MV-4-11 (cell line): ENCODE measurements around the gene PLVAP.

Experiments used
- DNase-seq: peaks from one replicate; lab custom pipeline; 2025; lab: John Stamatoyannopoulos, UW

The PLVAP gene, protein sequence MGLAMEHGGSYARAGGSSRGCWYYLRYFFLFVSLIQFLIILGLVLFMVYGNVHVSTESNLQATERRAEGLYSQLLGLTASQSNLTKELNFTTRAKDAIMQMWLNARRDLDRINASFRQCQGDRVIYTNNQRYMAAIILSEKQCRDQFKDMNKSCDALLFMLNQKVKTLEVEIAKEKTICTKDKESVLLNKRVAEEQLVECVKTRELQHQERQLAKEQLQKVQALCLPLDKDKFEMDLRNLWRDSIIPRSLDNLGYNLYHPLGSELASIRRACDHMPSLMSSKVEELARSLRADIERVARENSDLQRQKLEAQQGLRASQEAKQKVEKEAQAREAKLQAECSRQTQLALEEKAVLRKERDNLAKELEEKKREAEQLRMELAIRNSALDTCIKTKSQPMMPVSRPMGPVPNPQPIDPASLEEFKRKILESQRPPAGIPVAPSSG

DNA sequence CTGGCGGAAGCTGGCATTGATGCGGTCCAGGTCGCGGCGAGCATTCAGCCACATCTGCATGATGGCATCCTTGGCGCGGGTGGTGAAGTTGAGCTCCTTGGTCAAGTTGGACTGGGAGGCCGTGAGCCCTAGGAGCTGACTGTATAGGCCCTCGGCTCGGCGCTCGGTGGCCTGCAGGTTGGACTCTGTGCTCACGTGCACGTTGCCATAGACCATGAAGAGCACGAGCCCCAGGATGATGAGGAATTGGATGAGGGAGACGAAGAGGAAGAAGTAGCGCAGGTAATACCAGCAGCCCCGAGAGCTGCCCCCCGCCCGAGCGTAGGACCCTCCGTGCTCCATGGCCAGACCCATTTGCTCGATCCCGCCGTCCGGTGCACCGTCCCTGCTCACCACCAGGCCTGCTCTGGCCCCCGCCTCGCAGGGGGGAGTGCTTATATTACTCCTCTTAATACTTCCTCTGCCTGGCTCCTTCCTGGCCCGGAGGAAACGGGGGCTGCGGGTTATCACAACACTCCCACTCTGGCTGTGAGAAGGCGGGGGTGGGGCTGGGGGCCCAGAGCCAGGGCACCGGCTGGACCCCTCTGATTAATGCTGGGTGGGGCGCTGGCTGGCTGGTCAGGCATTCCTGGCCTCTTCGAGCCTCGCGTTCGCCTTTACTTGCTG, at the start of gene PLVAP:
PLVAP (minus strand) TSS at position 408 of the 666 bp plus-strand sequence; CDS start at position 354, 54 bp downstream.
- DNase-seq, result no peak

DNA sequence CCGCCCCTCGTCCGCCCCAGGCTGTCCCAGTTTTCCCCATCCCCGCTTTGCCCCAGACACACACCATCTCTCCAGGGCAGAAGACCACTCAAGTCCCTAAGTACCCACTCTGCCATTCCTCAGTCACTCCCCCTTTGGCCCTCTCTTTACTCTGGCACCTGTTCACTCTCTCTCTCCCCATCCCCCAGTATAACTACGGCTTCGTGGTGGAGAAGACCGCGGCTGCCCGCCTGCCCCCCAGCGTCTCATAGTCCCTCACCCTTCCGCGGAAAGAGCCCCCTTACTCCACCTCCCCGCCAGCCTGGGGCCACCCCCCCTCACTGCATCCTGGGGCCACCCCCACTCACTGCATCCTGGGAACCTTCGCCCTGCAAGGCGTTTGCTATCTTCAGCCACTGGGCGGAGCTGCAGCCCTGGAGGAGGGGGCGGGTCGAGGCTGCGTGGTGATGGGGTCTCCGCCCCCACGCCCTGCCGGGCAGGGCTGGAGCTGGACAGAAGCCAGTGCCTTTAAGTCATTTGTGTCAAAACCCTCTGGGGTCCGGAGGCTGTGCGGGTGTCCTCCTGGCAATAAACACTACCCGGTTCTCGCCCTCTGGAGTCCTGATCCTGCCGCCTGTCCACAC, 47.7 kb upstream of the PLVAP start:
- peak; percentile 48 for DNase-seq

DNA sequence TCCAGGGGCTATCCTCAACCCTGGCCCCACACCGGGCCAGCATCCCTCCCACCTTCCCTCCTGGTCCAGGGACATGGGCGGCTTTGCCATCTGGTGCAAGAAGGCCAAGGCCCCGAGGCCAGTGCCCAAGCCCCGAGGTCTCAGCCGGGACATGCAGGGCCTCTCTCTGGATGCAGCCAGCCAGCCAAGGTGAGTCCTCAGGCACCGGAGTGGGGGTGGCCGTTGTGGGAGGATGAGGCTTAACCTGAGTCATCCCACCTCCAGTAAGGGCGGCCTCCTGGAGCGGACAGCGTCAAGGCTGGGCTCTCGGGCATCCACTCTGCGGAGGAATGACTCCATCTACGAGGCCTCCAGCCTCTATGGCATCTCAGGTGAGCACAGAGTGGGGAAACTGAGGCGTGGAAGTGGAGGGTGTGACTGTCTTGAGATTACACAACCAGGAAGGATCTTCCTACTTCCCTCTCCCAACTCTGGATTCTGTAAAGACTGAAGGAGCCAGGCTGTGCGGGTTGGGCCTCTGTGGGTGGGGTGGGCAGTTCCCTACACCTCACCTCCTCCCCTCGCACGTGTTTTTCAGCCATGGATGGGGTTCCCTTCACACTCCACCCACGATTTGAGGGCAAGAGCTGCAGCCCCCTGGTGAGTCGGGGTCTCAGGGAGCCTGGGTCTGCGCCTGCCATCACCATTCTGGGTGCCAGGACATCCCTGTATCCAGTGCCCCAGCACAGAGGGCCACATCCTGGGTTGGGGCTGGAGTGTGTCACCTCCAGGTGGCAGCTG, 46.5 kb upstream of the PLVAP start:
- DNase-seq, result no peak

DNA sequence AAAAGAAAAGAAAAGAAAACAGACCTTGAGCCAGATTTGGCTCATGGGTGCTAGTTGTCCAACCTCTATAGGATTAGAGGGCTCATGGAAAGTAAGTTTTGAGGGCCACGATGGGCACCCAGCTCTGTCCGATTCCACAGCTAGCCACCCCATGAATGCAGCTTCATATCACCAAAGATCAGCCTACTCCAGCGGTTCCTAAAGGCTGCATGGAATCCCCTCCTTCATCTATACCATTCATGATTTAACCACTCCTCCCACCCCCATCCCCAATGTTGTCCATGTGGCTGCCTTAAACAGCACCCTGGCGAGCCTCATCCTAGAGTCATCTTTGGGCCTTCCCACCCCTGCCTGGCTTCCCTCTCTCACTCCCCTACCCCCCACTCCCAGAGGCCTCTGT, 44.8 kb upstream of the PLVAP start:
- no peak for DNase-seq

DNA sequence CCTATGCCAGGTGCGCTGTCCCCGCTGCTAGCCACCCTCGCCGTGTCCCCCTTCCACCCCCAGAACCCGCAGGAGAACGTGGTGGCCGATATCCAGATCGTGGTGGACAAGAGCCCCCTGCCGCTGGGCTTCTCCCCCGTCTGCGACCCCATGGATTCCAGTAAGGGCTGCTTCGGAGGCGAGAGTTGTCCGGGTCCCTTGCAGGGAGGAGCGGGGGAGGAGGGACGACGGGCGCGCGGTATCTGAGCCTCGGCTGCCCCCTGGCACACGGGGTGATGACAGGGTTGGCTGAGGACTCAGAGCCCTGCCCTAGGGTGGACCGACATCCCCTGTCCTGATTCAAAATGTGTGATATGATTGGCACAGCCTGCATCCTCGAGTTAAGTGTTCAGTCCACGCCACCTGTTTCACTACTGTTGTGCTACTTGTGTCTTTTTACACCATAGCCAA, 43.4 kb upstream of the PLVAP start:
- peak; percentile 35 for DNase-seq

DNA sequence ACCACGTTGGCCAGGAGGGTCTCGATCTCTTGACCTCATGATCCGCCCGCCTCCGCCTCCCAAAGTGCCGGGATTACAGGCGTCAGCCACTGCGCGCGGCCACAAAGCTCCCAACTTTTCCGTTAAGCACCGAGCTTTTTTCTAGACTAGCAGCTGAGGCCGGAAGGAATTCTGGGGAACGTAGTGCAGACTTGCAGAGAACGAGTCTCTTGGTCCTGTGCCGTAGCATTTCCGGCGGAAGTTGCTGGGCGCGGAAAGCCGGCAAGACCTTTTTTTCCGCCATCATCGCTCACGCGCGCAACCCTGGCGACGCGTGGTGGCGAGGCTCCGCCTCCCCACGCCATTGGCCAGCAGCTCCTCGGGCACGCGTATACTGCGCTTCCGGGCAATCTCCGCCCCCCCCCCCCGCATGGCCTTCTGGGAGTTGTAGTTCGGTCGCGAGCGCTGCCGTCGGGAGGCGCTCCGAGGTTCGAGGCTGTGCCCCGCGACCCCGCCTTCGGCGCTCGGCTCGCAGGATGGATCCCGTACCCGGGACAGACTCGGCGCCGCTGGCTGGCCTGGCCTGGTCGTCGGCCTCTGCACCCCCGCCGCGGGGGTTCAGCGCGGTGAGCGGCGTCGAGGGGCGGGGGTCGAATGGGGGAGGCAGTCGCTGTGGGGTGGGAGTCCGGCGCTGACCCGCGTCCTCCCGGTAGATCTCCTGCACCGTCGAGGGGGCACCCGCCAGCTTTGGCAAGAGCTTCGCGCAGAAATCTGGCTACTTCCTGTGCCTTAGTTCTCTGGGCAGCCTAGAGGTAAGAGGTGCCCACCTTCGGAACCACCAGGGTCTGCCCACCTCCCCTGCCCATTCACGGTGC, 42.7 kb upstream of the PLVAP start, which contains the start of gene MVB12A:
MVB12A (plus strand) TSS at position 427 of the 854 bp plus-strand sequence; CDS start at position 516, 89 bp downstream.
- peak; percentile 100 for DNase-seq

DNA sequence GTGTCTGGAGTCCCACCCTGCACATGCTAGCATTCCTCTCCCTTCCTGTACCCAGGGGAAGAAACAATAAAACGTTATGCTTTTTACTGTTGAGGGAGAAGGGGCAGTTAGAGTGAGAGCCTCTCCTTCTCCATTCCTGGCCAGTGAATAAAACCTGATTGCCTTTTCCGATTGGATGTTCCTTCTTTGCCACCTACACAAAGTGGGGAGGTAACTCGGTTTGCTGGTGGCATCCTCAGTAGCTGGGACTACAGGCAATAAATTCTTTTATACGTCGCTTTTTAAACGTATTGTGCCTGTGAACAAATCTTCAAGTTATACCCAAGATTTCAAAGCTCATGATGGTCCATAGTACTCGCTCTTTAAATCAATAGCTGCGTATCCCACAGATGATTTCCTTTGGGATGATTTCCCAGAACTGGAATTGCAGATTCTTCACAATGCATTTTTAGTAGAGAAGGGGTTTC, 42.0 kb upstream of the PLVAP start:
- DNase-seq, result no peak

DNA sequence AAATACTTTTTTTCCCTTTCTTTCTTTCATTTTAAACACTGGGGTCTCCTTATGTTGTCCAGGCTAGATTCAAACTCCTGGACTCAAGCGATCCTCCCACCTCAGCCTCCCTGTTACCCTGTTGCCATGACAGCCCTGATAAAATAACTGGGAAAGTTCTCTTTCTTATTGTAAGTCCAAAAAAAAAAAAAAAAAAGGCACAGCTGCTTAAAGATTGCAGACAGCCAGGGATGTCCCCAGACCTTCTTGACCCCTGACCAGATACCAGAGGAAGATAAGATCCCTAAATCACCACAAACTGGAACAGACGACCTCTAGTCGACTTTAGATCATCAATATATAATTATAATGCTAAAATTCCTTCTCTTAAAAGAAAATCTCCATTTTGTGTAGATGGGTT, 41.6 kb upstream of the PLVAP start:
- DNase-seq, result no peak

DNA sequence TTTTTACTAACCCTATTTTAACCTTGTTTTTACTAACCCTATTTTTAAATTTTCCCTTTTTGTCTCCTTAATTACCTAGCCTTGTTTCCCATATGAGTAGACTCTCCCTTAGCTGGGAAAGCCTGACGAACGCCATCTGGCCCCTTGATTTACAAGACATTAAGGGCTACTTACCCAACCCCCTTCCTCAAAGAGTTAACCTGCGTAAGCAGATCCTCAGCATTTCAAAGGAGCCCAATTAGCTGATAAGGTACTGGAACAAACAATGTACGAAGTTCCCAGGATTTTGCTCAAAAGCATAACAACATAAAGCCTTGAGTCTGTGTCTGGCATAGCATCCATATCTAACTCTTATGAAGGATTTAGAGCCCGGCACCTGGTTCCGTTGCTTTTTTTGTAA, 38.0 kb upstream of the PLVAP start:
- DNase-seq, result no peak

DNA sequence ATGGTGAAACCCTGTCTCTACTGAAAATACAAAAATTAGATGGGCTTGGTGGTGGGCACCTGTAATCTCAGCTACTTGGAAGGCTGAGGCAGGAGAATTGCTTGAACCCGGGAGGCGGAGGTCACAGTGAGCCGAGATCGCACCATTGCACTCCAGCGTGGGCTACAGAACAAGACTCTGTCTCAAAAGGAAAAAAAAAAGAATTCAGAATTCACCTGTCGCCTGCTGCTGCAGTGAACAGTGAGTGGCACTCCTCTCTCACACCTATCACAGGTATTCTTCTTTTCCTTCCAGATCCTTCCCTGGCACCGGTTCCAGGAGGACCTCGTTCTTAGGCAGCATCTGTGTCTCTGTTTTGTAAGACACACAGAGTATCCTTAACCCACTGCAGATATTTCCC, 37.0 kb upstream of the PLVAP start:
- DNase-seq, result no peak

DNA sequence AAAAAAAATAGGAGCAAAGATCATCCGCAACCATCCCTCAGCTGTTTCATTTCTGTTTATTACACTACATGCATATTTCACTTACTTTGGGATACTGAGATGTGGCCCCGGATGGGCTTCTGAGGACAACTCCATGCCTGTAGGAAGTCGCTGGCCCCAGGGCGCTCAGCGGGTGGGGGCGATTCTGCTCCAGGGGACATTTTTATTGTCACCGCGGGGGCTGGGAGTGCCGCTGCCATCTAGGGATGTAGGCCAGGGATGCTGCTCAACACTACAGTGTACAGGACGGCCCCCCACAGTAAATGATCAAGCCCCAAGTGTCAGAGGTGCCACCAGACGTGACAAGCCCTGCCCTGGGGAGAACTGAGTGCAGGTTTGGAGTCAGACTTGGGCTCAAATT, 34.7 kb upstream of the PLVAP start:
- no peak for DNase-seq

DNA sequence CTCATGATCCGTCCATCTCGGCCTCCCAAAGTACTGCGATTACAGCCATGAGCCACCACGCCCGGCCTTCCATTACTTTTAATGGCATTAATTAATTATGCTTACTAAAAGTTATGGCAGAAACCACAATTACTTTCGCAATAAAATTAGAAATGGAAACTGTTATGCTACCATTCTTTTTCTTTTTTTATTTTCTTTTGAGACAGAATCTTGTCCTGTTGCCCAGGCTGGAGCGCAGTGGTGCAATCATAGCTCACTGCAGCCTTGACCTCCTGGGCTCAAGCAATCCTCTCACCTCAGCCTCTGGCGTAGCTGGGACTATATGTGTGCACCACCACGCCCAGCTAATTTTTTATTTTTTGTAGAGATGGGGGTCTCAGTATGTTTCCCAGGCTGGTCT, 32.8 kb upstream of the PLVAP start:
- no peak for DNase-seq

DNA sequence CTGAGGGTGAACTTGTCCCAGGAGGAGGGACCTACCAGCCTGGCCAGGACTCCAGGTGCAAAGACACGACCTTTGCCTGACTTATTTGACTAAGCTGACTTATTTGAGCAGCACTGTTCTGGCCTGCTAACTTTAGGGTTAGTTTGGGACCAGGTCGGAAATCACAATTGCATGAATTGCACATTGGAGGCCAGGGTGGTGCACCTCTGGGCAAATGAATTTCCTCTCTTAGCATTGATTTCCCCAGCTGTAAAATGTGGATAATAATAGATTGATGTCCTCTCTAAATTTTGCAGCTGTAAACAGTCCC, 29.7 kb upstream of the PLVAP start:
- DNase-seq, result no peak

DNA sequence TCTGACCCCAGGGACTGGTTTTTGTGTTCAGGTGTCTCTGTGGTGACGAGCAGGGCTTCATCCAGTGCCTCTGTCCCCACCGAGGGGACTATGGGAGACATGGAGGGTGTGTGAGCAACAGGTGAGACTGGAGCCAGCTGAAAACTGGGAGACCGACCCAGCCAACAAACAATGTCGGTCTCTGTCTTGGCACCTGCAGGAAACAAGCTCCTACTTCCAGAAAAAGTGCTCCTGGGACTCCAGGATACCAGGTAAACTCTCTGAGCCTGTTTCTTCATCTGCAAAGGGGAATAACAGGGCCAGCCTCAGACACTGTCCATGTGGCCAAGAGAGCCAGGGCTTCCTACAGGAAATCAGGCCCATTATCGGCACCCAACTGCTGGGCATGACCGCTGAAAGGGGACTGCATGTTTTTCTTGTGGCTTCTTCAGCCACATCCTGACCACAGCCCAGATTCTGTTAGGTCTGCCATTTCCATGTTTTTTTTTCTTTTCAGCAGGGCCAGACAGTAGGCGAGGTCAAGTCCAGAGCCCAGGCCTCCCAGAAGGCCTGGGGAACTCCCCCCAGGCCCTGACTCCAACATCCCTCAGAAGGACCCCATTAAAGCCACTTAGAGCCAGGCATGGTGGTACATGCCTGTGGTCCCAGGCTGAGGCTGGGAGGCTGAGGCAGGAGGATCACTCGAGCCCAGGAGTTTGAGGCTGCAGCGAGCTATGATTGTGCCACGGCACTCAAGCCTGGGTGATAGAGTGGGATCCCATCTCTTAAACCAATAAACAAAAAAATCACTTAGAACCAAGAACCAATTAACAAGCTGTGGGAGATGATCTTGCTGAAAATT, 29.1 kb upstream of the PLVAP start:
- DNase-seq, result peak; percentile 92

DNA sequence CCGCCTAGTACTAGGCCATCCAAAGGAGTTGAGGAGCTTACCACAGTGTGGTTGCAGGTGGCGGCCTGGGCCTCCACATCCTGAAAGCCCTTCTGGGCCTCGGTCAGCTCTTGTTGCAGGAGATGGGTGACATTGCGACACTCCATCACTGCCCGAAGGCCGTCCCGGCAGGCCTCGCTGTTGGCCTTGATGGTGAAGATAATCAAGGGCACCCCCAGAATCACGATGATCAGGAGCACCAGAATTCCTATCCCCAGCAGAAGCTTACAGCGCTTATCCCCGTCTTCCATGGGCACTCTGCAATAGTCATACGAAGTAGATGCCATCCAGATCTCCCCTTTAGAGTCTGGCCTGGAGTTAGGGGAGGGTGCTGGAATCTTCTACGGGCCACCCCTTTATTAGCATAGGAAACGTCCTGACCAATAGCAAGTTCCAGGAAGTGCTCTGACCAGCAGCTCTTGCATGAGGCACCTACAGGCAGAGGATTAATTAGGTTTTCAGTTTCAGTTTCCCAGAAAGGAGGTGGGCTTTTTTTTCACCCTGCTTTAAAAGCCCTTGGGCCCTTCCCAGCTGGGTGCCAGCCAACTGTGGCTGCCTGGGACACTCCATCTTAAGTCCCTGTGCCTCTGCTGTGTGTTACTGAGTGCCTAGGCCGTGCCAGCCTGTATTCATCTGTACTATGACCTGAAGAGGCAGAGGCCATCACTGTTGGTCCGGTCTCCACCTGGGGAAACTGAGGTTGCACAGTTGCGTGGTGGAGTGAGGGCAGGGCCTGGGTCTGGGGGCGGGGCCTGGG, 28.3 kb upstream of the PLVAP start, which contains the start of gene BST2:
BST2 (minus strand) TSS at position 381 of the 796 bp plus-strand sequence; CDS start at position 326, 55 bp downstream.
- DNase-seq, result peak; percentile 97

DNA sequence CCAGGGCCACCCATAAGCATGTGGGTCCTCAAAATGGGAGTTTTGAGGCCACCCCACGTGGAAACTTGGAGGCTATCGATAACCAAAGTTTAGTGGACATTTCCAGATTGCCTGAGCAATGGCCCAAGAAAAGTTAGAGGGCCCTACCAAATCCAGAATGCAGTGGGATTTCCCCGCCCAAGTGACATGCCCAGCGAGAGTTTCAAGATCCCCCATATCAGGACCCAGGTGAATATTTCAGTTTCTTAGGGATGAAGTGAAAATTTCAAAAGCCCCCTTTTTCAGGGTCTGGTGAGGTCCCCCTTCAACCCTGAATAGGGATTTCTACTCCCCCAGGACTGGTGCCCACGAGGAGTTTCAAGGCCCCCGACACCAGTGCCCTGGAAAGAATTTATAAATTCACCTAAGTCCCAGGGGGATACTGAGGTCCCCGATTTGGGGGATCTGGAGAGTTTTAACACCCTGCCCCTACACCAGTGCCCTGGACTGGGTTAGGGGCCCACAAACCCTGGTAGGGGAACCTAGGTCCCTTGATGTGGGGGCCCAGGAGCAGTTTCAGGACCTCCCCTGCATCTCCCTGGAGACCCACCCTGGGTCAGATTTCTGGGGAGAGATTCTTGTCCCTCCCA, 27.6 kb upstream of the PLVAP start:
- DNase-seq, result no peak

DNA sequence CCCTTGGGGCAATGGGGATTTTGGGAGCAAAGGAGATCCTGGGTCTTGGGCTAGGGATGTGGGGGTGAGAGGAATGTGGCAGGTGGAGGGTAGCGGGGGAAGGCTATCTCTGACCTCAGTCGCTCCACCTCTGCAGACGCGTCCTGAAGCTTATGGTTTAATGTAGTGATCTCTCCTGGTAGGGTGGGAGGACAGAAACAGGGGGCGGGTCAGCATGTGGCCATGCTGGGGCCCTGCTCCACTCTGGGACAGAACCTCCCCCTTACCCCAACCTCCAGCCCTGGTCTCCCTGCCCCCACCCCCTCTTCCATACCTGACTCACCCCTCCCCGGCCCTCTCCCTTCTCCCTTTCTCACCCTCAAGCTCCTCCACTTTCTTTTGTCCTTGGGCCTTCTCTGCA, 26.9 kb upstream of the PLVAP start:
- DNase-seq, result no peak

DNA sequence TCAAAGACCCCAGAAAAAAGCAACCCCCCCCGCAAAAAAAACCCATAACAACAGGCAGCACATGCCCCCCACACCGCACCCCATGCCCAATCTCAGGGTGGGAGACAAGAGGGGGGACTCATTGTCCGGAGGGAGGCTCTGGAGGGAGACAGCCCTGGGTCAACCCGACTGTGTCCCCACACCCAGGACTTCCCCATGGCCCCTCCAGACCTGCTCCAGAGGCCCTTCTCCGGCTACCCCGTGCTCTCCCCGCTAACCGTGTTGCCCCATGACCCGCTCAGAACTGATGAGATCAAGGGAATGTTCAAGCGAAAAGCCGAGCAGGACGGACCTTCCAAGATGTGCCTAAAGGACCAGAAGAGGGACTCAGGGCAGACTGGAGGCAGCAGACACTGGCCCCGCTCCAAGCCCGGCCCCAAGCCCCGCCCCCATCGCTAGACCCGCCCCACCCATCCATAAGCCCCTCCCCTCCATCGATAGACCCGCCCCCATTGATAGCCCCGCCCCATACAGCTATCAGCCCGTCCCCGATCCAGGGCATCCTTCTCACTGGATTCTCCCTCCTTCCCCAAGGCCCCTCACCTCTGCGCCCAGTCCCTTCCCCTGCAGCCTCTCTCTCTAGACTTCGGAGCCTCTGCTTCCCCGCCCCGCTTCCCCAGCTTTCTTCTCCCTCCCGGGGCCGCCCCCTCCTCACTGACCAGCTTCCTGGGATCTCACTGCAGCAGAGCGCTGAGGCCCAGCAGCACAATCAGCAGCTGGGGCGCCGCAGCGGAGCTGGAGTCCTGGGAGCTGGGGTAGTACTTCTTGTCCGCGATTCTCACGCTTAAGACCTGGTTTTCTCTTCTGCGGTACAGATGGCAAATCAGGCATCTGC, 26.1 kb upstream of the PLVAP start:
- no peak for DNase-seq
